Fibroblast of skin of back (primary cell): Measurements from ENCODE around the gene NKD1.
A peak's percentile ranks its signal among the peaks of the same experiment; 100 is the strongest.

Experiments used
- DNase-seq: peaks from one replicate; pipeline ENCODE4 v3.0.0-alpha.2; 2013

Gene NKD1

DNA sequence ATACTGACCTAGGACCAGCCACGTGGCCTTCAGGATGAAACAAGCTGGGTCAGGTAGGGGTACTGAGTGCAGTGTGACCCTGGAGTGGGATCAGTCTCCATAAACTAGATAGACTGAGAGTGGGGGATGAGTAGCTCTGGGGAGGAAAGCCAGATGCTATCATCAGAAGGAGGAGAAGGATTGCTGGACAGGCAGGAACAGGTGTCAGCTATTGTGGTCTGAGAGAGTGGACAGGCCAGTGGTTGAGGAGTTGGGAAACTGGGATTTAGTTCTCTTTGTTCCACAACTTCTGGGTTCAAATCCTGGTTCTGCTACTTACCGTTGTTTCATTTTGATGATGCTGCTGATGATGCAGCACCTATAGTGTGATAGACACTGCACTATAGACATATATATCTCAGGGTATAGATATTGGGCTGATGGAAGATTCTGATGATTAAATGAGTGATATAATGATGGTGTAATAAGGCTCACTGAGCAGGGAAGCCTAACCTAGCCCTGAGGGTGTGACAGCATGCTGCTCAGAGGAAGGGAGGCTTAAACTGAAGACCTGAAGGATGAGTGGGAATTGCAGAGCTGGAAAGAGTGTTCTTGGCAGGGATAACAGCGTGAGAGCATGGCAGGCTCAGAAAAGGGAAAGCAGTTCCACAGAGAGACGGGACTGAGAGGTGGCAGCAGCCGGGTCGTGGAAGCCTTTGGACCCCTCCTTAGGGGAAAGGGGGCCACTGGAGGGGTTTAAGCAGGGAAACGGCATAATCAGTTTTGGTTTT is 66.9 kb downstream of the NKD1 start:
- no peak for DNase-seq

GRCh38 chr16:50615891-50616290 is 67.7 kb downstream of the NKD1 start:
- DNase-seq, result no peak

DNA sequence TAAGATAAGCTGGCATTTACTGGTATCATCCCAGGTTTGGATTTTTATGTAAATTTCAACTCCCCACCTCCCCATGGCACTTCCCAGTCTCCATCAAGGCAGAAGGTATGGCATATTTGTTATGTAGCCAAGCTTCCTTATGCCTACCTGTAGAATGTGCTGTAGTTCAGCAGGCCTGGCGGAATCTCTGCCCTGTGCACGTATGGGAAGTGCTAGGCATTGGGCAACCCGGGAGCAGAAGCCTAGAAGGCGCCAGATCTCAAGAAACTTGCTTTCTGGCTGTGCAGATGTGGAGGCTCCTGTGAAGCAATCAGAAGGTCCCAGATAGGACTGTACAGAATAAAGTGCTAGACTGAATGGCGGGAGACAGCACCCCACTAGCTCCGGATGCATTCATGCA is 68.2 kb downstream of the NKD1 start:
- DNase-seq, result no peak

DNA sequence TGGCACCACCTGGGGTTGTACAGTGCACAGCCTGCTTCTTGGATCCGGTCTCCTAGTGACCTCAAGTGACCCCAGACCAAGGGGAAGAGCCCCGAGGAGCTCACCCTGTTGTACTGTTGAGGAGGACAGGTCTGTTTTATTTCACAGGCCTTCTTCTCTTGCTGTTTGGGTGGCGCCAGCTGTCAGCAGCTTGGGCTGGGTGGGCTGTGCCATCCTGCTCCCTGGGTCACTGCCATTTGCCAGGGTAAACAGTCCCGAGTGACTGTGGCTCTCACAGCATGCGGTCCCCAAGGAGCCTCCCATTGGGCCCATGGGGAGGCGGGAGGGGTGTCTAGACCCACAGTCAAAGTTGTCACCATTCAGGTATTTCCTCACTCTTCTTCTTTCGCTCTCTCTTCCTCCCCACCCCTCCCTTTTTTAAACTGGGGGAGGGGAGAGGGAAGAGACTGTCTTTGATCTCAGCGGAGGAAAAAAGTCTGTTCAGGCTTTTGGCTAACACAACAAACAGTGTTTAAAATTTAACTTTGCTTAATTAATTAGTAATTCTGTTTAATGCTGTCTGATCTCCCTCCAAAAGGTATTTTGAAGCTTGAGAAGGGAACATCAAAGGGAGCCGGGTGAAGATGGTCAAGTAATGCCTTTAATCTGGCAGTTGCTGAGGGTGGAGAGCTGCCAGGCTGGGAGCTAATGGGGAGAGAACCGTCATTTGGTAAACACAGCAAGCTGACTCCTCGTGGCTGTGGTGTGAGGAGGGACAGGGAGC is 68.9 kb downstream of the NKD1 start:
- DNase-seq, result peak; percentile 74

- no peak for DNase-seq
These were observed 69.5 kb downstream of the NKD1 start for GRCh38 chr16:50617646-50618184.

DNA sequence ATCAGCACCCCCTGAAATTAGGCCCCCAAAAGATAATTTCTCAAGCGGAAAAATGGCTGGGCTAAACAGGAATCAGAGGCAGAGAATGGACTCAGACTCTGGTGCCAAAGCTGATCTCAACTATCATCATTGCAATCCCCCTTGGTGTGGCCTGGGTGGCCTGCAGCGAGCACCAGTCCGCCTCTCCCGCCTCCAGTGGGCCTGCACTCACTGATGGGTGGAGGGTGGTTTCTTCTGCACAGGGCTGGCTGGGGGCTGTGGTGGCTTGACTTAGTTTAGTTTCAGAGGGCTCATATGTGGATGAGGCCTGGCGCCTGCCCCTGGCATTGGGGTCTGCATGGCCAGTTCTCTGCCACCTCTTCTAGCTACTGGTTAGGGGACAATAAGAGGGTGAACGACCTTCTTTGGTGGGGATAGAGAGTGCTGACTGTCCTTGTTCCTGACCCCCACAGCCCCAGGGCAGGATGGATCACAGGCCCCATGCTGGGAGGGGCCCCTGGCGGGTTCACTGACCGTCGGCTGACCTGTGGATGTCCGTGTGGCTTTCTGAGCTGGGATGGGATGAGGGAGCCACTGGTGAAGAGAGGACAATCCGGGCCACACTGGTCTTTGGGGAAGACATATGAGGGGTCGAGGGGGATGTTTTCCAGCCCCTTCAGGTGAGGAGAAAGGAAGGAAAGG is 70.2 kb downstream of the NKD1 start:
- DNase-seq, result no peak

GRCh38 chr16:50619702-50620491 is 71.7 kb downstream of the NKD1 start:
- DNase-seq, result no peak

GRCh38 chr16:50620646-50621451 is 72.7 kb downstream of the NKD1 start:
- no peak for DNase-seq

- no peak for DNase-seq
These were observed 73.2 kb downstream of the NKD1 start for GRCh38 chr16:50621452-50621792.

DNA sequence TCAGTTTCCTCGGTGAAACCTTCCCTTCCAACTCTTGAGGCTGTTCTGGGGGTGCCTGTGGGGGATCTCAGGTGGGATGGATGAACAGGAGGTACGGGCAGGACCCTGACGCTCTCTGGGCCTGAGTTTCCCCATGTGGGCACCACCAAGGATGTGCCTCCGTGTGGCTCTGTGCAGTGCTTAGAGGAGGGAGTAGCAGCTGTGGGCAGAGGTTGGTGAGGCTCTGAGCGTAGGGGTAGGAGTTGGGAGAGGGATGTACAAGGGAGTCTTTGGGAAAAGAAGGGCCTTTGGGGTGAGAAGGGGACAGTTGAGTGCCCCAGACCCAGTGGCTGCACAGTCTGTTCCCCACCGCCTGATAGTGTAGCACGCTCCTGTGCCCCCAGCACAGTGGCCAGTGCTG is 73.8 kb downstream of the NKD1 start:
- no peak for DNase-seq

DNA sequence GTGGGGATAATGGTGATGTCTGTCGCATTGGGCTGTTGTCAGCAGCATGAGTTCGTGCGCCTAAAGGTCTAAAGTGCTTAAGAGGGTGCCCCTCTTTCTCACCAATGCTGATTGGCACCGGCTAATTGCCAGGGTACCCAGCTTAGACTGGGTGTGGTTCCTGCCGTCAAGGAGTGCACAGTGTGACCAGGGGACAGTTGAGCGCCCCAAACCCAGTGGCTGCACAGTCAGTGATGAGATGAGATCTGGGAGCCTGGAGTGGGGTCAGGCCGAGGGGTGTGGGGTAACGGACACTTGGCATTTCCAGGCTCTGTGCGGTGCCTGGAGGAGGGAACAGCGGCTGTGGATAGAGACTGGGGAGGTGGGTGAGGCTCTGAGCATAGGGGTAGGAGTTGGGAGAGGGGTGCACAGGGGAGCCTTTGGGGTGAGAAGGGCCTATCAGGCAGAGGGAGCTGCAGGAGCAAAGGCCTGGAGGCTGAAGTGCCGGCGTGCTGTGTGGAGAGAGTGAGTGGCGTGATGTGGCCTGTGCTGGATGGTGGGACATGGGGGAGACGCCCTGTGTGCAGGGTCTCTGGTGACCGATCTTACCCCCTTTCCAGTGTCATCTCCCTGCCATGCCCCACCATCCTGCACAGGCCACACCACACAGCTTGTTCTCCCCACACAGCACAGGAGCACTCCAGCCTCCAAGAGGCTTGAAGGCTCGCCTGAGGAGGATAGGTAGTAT is 74.6 kb downstream of the NKD1 start:
- no peak for DNase-seq

DNA sequence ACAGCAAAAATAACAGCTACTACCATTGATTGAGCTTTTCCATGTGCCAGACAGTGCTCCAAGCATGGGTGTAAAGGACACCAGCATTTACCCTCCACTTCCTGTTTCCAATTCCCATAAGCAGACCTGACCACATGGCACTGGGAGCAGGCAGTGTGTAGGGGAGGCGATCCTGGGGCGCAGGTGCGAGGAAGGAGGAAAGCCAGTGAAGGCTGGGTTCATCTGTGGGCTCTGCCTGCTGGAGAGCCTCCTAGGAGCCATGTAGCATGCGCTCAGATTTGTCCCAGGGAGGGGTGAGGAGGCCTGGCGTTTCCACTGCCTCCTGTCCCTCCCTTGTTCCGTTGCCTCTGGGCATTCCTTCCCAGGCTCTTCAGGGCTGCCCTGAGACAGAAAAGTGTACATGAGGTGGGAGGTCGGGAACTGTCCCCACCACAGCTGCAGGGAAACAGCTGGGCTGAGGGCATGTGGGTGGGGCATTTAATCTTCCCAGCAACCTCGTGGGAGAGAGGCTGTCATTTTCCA is 76.3 kb downstream of the NKD1 start:
- DNase-seq, result no peak

- DNase-seq, result no peak
These were observed 77.2 kb downstream of the NKD1 start for GRCh38 chr16:50625374-50625773.

DNA sequence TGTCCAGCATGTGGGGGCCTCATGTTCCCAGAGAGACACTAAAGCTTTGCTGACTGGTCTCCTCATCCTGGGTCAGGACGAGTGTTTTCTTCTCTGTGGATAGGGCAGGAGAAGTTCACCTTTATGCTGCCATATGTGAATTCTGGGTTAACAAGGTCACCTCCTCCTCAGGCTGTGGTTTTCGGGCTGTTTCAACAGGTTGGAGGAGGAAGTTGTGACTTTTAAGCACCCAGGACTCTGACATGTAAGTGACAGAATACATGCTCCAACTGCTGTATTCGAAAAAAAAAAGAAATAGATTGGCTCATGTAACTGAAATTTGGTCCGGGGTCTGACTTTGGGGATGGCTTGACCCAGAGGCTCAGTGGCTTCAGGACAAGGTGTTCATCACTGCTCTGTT is 78.7 kb downstream of the NKD1 start:
- DNase-seq, result no peak

DNA sequence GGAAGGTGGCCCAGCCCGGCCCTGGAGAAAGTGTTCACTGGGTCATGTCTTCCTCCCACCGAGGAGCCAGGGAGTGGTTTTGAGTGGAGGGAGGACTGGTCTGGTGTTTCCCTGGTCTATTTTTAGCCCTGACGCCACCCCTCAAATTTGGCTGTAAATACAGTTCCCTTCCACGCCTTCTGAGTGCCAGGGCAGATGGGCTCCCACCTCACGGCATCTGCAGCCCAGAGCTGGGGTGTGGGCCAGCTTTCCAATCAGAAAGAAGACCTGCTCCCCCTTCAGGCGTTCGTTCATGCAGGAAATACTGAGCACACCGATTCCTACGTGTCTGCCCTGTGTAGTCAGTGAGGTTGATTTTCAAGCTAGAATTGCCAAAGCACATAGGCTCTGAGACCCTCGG is 79.2 kb downstream of the NKD1 start:
- peak; percentile 29 for DNase-seq

DNA sequence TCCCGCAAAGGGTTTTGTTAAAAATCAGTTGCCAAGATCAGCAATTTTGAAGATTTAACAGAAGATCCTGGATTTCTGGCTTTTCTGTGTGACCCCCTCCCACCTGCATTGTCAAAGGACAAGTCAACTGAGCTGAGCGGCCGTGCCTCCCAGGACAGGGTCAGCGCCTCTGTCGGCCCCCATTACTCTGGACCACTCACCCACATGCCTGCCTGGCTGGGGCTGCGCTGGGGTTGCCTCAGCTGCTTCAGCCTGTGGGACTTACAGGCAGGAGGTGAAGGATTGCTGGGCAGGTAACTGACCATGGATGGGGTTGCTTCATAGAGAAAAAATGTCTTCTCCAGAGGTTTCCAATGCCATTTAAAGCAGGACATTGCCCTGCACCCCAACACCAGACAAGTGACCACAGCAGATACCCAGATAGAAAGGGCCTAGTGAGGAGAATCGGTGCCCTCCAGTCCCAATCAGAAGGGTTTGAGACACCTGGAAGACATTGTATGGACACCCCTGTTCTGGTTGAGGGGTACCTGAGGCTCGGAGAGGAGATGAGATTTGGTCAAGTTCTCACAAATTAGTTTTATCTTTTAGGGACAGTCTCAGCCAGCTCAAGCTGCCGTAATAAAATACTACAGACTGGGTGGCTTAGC is 80.1 kb downstream of the NKD1 start:
- DNase-seq, result no peak

DNA sequence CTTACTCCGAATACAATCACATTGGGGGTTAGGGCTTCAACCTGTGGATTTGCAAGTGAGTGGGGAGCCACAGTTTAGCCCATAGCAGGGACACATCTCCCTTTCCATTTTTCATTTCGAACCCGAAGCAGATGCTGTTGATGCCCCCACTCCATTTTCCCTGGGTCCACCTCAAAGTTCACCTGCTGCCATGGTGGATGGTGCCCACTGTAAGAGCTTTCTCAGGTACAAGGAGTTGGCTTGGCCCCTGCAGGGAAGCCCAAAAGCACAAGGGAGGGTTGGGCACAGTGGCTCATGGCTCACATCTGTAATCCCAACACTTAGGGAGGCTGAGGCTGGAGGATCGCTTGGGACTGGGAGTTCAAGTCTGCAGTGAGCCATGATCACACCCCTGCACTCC is 81.1 kb downstream of the NKD1 start:
- DNase-seq, result no peak

GRCh38 chr16:50630394-50631020 is 82.3 kb downstream of the NKD1 start:
- DNase-seq, result no peak

DNA sequence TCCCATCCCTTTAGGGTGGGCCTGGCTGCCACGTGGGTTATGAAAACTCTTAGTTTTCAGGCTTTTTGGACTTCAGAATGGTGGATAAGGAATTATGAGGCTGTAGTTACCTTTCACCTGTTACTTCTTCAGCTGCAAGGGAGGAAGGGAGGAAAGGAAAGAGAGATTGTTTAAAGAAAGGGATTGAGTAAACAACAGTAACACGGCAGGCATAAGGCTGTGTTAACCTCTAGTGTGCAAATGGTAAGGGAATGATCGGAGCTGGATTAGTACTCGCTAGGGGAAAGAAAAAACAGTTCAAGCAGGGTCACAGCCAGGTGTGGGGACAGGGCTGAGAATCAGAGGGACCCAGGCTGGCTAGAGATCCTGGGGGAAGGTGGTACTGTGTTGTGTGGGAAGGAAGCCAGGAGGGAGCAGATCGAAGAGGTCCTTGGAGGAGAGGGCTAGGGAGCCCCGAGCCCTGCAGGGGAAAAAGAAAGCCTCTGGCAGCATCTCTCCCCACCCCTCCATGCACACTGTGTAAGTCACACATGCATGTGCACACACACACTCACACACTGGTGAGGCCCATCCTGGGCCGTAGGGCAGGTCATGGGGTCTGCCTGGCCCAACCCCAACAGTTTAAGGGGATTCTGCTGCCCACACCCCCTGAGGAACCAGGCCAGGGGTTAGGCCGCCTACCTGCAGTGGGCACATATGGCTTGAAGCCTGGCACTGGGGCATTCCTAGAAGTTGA is 83.2 kb downstream of the NKD1 start:
- DNase-seq, result no peak
